H1 (cell line): ENCODE data around the gene PRR29.

Source experiments
- BCL11A ChIP-seq, 2 experiments: IDR thresholded peaks; one replicate each; pipeline ENCODE4 v1.6.1; 2011; ENCODE audit warnings: low read depth in 2 of 2, low read length in 2 of 2, mild to moderate bottlenecking in 2 of 2
- CEBPB ChIP-seq: IDR thresholded peaks from 2 replicates; pipeline ENCODE4 v1.6.1; 2012; ENCODE audit warnings: low read depth, low read length
- KDM1A ChIP-seq: fragments of 200-600, 300-600 bp; sonication (generic); IDR thresholded peaks from 2 replicates; pipeline ENCODE4 v1.7.1; 2016; ENCODE audit warnings: mild to moderate bottlenecking, low read length, borderline replicate concordance
- POLR2A ChIP-seq, 2 experiments: IDR thresholded peaks; 1 replicate in 1 of 2; 2 replicates in 1 of 2; pipeline ENCODE4 v1.6.1; 2011; ENCODE audit warnings: low read depth in 2 of 2, low read length in 2 of 2, mild to moderate bottlenecking in 2 of 2; ENCODE audit errors: control extremely low read depth in 1 of 2
- SIN3A ChIP-seq, 2 experiments: IDR thresholded peaks in 1 of 2; conservative IDR thresholded peaks in 1 of 2; 2 replicates each; pipeline ENCODE4 v1.6.1; 2011 to 2012; ENCODE audit warnings: low read length in 2 of 2, improper control_type of control experiment in 1 of 2, low read depth in 1 of 2, mild to moderate bottlenecking in 1 of 2
- TF ChIP-seq, protein P1 (sequence below): IDR thresholded peaks from 2 replicates; pipeline ENCODE4 v1.6.1; 2011; ENCODE audit warnings: low read length, improper control_type of control experiment

GRCh38 chr17:63986821-63987220 lies 11.3 kb upstream of the PRR29 start:
- no peak for TF ChIP-seq CEBPB
- TF ChIP-seq, protein P1, sequence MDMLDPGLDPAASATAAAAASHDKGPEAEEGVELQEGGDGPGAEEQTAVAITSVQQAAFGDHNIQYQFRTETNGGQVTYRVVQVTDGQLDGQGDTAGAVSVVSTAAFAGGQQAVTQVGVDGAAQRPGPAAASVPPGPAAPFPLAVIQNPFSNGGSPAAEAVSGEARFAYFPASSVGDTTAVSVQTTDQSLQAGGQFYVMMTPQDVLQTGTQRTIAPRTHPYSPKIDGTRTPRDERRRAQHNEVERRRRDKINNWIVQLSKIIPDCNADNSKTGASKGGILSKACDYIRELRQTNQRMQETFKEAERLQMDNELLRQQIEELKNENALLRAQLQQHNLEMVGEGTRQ = no peak
- no peak for TF ChIP-seq KDM1A
- TF ChIP-seq SIN3A (conservative IDR thresholded peaks at IDR 0.05 in 1 of 2, IDR thresholded peaks at IDR 0.05 in 1 of 2; ENCODE audit: low read depth in 1 of 2, low read length in 2 of 2) = no peak
- no peak for TF ChIP-seq BCL11A (IDR thresholded peaks at IDR 0.05; ENCODE audit: low read depth in 2 of 2, low read length in 2 of 2)
- TF ChIP-seq POLR2A (IDR thresholded peaks at IDR 0.05; ENCODE audit: control extremely low read depth in 1 of 2, low read depth in 2 of 2, low read length in 2 of 2) = no peak
